ENCODE results near the gene STPG3.

Gene STPG3

DNA sequence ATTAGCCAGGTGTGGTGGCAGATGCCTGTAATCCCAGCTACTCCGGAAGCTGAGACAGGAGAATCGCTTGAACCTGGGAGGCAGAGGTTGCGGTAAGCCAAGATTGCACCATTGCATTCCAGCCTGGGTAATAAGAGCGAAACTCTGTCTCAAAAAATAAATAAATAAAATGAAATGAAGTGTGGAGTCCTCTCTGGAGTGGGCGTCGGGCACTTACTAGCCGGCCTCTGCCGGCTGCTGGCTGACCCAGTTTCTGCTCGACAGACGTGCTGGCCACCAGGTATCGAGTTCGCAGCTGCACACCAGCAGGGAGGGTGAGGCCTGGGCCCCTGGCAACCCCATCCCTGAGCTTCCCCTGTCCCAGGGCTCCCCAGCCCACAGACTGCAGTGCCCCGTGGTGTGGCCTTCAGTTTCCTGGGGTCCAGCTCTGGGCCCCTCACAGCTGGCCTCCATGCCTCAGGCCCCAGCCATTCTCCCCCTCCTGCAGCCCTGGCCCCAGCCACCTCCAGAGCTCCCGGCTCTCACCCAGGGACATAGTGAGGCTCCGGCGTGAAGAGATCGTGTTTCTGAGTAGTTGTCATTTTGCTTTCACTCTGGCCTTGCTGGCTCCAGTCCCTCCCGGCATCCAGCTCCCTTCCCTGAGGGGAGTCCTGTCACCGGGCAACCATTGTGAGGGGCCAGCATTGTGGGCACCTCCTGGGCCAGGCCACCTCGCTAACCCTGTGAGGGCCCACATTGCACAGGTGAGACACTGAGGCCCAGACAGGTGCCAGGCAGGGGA is 3.8 kb upstream of the STPG3 start:
- DNase-seq (ENCODE audit: insufficient read length, low spot score) (no peak), FAIRE-seq (no peak)
- TF ChIP-seq, protein P1, sequence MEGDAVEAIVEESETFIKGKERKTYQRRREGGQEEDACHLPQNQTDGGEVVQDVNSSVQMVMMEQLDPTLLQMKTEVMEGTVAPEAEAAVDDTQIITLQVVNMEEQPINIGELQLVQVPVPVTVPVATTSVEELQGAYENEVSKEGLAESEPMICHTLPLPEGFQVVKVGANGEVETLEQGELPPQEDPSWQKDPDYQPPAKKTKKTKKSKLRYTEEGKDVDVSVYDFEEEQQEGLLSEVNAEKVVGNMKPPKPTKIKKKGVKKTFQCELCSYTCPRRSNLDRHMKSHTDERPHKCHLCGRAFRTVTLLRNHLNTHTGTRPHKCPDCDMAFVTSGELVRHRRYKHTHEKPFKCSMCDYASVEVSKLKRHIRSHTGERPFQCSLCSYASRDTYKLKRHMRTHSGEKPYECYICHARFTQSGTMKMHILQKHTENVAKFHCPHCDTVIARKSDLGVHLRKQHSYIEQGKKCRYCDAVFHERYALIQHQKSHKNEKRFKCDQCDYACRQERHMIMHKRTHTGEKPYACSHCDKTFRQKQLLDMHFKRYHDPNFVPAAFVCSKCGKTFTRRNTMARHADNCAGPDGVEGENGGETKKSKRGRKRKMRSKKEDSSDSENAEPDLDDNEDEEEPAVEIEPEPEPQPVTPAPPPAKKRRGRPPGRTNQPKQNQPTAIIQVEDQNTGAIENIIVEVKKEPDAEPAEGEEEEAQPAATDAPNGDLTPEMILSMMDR (IDR thresholded peaks at IDR 0.05; ENCODE audit: insufficient read depth, missing control alignments): no peak

DNA sequence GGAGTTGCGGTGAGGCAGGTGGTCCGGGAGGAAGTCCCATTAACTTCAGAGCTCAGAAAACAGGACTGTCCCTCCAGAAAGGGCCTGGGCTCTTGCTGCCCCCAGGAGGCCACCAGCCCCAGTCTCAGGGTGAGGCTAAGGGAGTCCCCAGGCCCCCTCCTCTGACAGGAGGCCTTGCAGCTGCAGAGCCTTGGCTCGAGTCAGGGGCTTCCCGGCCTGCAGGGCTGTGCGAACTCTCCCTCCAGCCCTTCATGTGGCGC is 3.2 kb upstream of the STPG3 start:
- FAIRE-seq: no peak
- TF ChIP-seq, protein P1 (IDR thresholded peaks at IDR 0.05; ENCODE audit: insufficient read depth, missing control alignments): no peak

DNA sequence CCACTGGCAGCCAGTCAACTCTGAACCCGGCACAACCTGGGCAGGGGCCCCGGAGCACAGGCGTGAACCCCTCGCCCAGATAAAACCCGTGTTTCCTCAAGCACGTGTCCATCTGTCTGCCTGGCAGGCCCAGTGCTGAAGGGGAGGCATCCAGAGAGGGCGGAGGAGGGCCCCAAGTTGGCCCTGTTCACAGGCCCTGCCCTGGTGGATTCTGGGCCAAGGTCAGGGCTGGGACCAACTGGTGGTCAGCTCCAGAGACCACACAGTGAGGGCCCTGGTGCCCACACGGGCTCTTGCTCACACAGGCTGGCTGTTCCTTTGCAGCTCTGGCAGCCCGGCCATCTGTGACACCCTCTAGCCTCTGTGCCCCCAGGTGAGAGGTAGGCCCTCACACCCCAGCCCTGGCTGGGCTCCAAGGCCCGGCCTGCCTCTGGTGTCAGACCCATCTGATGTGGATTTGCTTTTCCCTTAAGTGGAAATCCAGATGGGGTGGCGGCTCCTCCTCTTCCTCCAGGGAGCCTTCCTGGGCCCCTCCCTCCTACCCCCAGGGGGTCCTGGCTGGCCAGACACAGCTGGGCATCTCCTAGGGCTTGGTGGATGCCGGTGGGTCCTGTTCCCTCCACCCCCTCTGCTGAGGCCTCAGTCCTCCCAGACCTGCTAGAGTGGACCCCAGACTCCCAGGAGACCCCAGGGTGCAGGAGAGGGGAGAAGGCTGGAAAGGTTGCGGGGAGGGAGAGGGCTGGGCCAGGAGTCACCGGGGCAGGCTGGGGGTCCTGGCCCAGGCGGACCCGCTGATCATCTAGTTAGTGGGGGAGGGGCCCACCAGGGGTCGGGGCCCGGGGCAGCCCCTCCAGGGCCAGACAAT is 525 bp upstream of the STPG3 start:
- DNase-seq (ENCODE audit: insufficient read length, low spot score) (no peak), FAIRE-seq (no peak)
- TF ChIP-seq, protein P1 (IDR thresholded peaks at IDR 0.05; ENCODE audit: insufficient read depth, missing control alignments): no peak

More for the DNA sequence above, 3.2 kb upstream of the STPG3 start:
- no peak for DNase-seq (ENCODE audit: insufficient read length, low spot score)

DNA sequence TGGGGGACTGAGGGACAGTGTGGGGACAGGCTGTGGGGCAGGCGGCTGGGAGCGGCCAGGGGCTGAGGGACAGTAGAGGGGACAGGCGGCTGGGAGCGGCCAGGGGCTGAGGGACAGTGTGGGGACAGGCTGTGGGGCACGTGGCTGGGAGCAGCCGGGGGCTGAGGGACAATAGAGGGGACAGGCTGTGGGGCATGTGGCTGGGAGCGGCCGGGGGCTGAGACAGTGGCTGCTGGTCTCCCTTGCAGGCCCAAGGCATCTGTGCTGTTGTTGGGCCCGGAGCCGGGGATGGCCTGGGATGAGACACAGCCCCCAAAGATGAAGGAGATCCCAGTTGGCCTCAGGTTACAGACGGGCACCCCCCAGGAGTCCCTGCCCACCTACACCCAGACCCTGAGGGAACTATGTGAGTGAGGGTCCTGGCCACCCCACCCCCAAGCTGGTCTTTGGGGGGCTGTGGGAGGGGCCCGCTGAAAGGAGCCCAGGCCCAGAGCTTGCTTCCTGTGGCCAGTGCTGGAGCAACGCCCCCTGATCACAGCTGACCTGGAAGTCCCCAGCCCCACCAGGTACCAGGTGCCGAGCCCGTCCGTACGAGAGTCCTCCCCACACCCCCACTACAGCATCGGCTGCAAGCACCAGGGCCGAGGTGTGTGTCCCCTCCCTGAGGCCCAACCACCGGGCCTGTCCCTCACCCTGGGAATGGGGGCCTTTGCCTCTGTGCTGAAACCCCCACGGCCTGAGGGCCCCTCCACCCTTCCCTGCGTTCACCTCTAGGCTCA is 593 bp downstream of the STPG3 start:
- FAIRE-seq: no peak
- TF ChIP-seq, protein P1 (IDR thresholded peaks at IDR 0.05; ENCODE audit: insufficient read depth, missing control alignments): no peak
- no peak for DNase-seq (ENCODE audit: insufficient read length, low spot score)

DNA sequence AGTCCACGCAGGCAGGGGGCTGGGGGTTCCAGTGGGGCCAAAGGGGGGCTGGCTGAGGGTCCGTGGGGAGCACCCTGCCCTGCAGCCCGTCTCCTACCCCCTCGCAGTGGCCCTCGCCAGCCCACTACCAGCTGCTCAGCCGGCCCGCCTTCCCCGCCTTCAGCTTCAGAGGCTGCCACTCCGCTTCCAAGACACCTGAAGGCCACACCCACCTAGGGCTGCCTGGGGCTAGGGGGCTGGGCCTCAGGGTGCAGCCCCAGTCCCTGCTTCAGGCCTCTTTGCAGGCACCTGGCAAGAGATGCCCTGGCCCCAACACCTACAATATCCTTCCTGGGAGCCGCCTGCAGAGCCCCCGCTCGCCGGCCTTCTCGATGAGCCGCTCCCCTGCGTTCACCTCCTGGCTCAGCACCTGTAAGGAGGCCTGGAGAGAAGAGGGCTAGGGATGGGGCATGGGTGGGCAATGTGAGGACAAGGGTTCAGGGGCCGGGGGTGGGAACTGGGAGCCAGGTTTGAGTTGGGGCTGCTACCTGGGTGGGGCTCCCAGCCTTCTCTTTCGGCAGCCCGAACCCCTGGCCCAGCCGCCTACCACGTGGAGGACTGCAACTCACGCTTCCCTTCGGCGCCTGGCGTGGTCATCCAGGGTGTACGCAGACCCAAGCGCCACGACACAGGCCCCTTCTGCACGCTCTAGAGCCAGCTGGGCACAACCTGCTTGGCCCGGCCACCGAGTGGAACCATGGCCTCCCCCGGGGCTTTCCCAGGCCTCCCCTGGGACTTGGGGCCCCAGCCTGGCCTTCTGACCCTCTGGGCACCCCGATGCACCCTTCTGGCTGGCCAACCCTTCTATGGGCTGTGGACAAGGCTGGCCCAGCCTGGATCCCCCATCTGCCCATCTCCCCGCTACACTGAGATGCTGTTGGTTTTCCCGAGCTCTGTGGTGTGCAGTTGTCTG is 1.7 kb downstream of the STPG3 start:
- no peak for DNase-seq (ENCODE audit: insufficient read length, low spot score)
- TF ChIP-seq, protein P1 (IDR thresholded peaks at IDR 0.05; ENCODE audit: insufficient read depth, missing control alignments): no peak

More for the DNA sequence above, 1.7 kb downstream of the STPG3 start:
- no peak for FAIRE-seq
